ENCODE results near the gene LSG1.

DNA sequence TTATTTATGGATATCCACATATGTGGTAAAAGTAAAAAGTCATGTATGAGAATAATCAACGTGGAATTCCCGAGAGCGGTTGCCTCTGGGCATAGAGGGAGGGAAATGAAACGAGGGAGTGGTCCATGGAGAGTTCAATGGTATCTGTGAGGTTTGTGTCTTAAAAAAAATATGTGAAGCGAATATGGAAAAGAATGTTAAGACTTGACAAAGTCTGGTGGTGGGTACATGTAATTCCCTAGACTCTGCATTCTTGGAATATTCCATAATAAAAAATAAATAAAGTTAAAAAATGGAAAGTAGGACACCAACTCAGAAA, 42.1 kb upstream of the LSG1 start:
- TF ChIP-seq, protein P1, sequence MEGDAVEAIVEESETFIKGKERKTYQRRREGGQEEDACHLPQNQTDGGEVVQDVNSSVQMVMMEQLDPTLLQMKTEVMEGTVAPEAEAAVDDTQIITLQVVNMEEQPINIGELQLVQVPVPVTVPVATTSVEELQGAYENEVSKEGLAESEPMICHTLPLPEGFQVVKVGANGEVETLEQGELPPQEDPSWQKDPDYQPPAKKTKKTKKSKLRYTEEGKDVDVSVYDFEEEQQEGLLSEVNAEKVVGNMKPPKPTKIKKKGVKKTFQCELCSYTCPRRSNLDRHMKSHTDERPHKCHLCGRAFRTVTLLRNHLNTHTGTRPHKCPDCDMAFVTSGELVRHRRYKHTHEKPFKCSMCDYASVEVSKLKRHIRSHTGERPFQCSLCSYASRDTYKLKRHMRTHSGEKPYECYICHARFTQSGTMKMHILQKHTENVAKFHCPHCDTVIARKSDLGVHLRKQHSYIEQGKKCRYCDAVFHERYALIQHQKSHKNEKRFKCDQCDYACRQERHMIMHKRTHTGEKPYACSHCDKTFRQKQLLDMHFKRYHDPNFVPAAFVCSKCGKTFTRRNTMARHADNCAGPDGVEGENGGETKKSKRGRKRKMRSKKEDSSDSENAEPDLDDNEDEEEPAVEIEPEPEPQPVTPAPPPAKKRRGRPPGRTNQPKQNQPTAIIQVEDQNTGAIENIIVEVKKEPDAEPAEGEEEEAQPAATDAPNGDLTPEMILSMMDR (IDR thresholded peaks at IDR 0.05): no peak
- no peak for TF ChIP-seq SMAD4 (CRISPR knock-in tag; IDR thresholded peaks at IDR 0.05)
- TF ChIP-seq NR3C1 (CRISPR knock-in tag; conservative IDR thresholded peaks at IDR 0.05; ENCODE audit: low read depth): no peak
